H9 (cell line): ENCODE measurements around the gene CACNG6. TPM values are rescaled to one million over a fixed set of nuclear protein-coding genes. Genes with fewer than 3 reads are reported as not detected.

Experiments used
- DNase-seq: peaks from one replicate; pipeline ENCODE4 v3.0.0-alpha.2; 2017
- H2AFZ ChIP-seq: one replicate; pipeline ENCODE4 v1.6.1; 2013; ENCODE audit warnings: mild to moderate bottlenecking, low read length, control low read depth, moderate library complexity
- H2AK5ac ChIP-seq: 2 replicates; pipeline ENCODE4 v1.6.1; 2013; ENCODE audit warnings: low read length, control low read depth, mixed read lengths; ENCODE audit not compliant: insufficient read length
- H2BK120ac ChIP-seq: one replicate; pipeline ENCODE4 v1.6.1; 2013; ENCODE audit warnings: low read depth, mild to moderate bottlenecking, low read length, control low read depth, inconsistent platforms; ENCODE audit not compliant: poor library complexity, severe bottlenecking
- H2BK12ac ChIP-seq: 2 replicates; pipeline ENCODE4 v1.6.1; 2013; ENCODE audit warnings: low read length, control low read depth, mixed read lengths, low read depth; ENCODE audit not compliant: insufficient read length
- H2BK15ac ChIP-seq: 2 replicates; pipeline ENCODE4 v1.6.1; 2013; ENCODE audit warnings: low read depth, low read length, control low read depth
- H2BK20ac ChIP-seq: one replicate; pipeline ENCODE4 v1.6.1; 2013; ENCODE audit warnings: low read depth, mild to moderate bottlenecking, low read length, control low read depth, inconsistent platforms; ENCODE audit not compliant: poor library complexity, severe bottlenecking
- H2BK5ac ChIP-seq: 2 replicates; pipeline ENCODE4 v1.6.1; 2013; ENCODE audit warnings: low read length, control low read depth, mixed read lengths; ENCODE audit not compliant: insufficient read length
- H3K14ac ChIP-seq: 2 replicates; pipeline ENCODE4 v1.6.1; 2013; ENCODE audit warnings: low read length, control low read depth; ENCODE audit not compliant: insufficient read depth
- H3K18ac ChIP-seq: 2 replicates; pipeline ENCODE4 v1.6.1; 2013; ENCODE audit warnings: low read depth, mild to moderate bottlenecking, mixed read lengths, low read length, control low read depth; ENCODE audit not compliant: insufficient read length
- H3K23ac ChIP-seq: 2 replicates; pipeline ENCODE4 v1.6.1; 2013; ENCODE audit warnings: low read length, control low read depth, mixed read lengths, low read depth; ENCODE audit not compliant: insufficient read length
- H3K23me2 ChIP-seq: 2 replicates; pipeline ENCODE4 v1.6.1; 2013; ENCODE audit warnings: low read depth, mild to moderate bottlenecking, mixed read lengths, low read length, control low read depth; ENCODE audit not compliant: insufficient read length, poor library complexity, severe bottlenecking
- H3K27ac ChIP-seq: 2 replicates; pipeline ENCODE4 v1.5.1; 2013; ENCODE audit warnings: low read length, control low read depth, mixed read lengths, low read depth; ENCODE audit not compliant: insufficient read length
- H3K27me3 ChIP-seq: 2 replicates; pipeline ENCODE4 v1.6.1; 2013; ENCODE audit warnings: low read length, control low read depth, inconsistent platforms; ENCODE audit not compliant: insufficient read depth
- H3K4ac ChIP-seq: 2 replicates; pipeline ENCODE4 v1.6.1; 2013; ENCODE audit warnings: low read depth, mild to moderate bottlenecking, control low read depth, inconsistent platforms, low read length, moderate library complexity
- H3K4me1 ChIP-seq: 2 replicates; pipeline ENCODE4 v1.6.1; 2013; ENCODE audit warnings: low read length, control low read depth, inconsistent platforms; ENCODE audit not compliant: insufficient read depth
- H3K4me2 ChIP-seq: 2 replicates; pipeline ENCODE4 v1.6.1; 2013; ENCODE audit warnings: low read length, control low read depth, mixed read lengths; ENCODE audit not compliant: insufficient read length, insufficient read depth
- H3K56ac ChIP-seq: 2 replicates; pipeline ENCODE4 v1.6.1; 2013; ENCODE audit warnings: low read depth, mild to moderate bottlenecking, mixed read lengths, low read length, control low read depth; ENCODE audit not compliant: insufficient read length
- H3K79me1 ChIP-seq: 2 replicates; pipeline ENCODE4 v1.6.1; 2013; ENCODE audit warnings: low read depth, mild to moderate bottlenecking, moderate library complexity, low read length, control low read depth, inconsistent platforms; ENCODE audit not compliant: insufficient read depth, poor library complexity, severe bottlenecking
- H3K79me2 ChIP-seq: 2 replicates; pipeline ENCODE4 v1.6.1; 2013; ENCODE audit warnings: low read length, control low read depth, inconsistent platforms; ENCODE audit not compliant: insufficient read depth
- H3K9ac ChIP-seq: 2 replicates; pipeline ENCODE4 v1.6.1; 2013; ENCODE audit warnings: low read length, control low read depth, mixed read lengths; ENCODE audit not compliant: insufficient read length; ENCODE audit errors: extremely low read depth
- H3K9me3 ChIP-seq: one replicate; pipeline ENCODE4 v1.6.1; 2013; ENCODE audit warnings: low read depth, low read length, inconsistent platforms; ENCODE audit not compliant: control insufficient read depth
- H3T11ph ChIP-seq: one replicate; pipeline ENCODE4 v1.6.1; 2013; ENCODE audit warnings: mild to moderate bottlenecking, low read length, control low read depth, inconsistent platforms
- H4K20me1 ChIP-seq: one replicate; pipeline ENCODE4 v1.6.1; 2013; ENCODE audit not compliant: control insufficient read depth, insufficient read length, insufficient read depth
- H4K5ac ChIP-seq: 2 replicates; pipeline ENCODE4 v1.6.1; 2013; ENCODE audit warnings: low read depth, mild to moderate bottlenecking, mixed read lengths, low read length, control low read depth; ENCODE audit not compliant: insufficient read length
- H4K8ac ChIP-seq: replicated peaks from 2 replicates; pipeline ENCODE4 v1.6.1; 2013; ENCODE audit warnings: low read length, control low read depth, mixed read lengths, low read depth; ENCODE audit not compliant: insufficient read length
- H4K91ac ChIP-seq: 2 replicates; pipeline ENCODE4 v1.6.1; 2013; ENCODE audit warnings: low read depth, mild to moderate bottlenecking, moderate library complexity, mixed read lengths, low read length, control low read depth; ENCODE audit not compliant: insufficient read length
- H3K27ac Mint-ChIP-seq, 3 experiments: 2 replicates in 2 of 3; 3 replicates in 1 of 3; pipeline ENCODE4 v1.8.0; 2020 to 2021; ENCODE audit warnings: mixed read lengths in 3 of 3, mild to moderate bottlenecking in 1 of 3, moderate library complexity in 1 of 3
- H3K27me3 Mint-ChIP-seq: 2 replicates; pipeline ENCODE4 v1.8.0; 2021; ENCODE audit warnings: low read depth, mild to moderate bottlenecking, moderate library complexity, mixed read lengths
- H3K36me3 Mint-ChIP-seq, 3 experiments: 2 replicates in 2 of 3; 3 replicates in 1 of 3; pipeline ENCODE4 v1.8.0; 2020 to 2021; ENCODE audit warnings: low read depth in 3 of 3, mixed read lengths in 3 of 3; ENCODE audit not compliant: insufficient read depth in 1 of 3
- H3K4me1 Mint-ChIP-seq, 2 experiments: 2 replicates each; pipeline ENCODE4 v1.8.0; 2020; ENCODE audit warnings: mixed read lengths in 2 of 2
- H3K4me3 Mint-ChIP-seq, 2 experiments: 2 replicates in 1 of 2; 3 replicates in 1 of 2; pipeline ENCODE4 v1.8.0; 2020 to 2021; ENCODE audit warnings: mild to moderate bottlenecking in 2 of 2, mixed read lengths in 2 of 2, moderate library complexity in 1 of 2
- H3K9me3 Mint-ChIP-seq, 2 experiments: 2 replicates in 1 of 2; 3 replicates in 1 of 2; pipeline ENCODE4 v1.8.0; 2020; ENCODE audit warnings: mild to moderate bottlenecking in 2 of 2, mixed read lengths in 2 of 2, moderate library complexity in 1 of 2
- WGBS: extraction: QIAGEN DNeasy Blood & Tissue Kit; methylation state at CpG from one replicate; pipeline ENCODE4 v1.1.7; 2013; ENCODE audit warnings: missing lambda C conversion rate, low lambda C conversion rate, mixed read lengths; ENCODE audit not compliant: insufficient read length; ENCODE audit errors: extremely low coverage; 5-methylcytosine and 5-hydroxymethylcytosine counted together
- total RNA-seq: library from RNA; stranded (reverse); gene quantifications from 2 replicates; pipeline ENCODE4 v1.2.1, GENCODE V29; 2021
- TF ChIP-seq, protein P1 (sequence below): fragments of 200-600 bp; sonication (generic); conservative IDR thresholded peaks from 3 replicates; pipeline ENCODE4 v1.8.0; 2021; ENCODE audit warnings: antibody characterized with exemption, mild to moderate bottlenecking

Gene CACNG6
- total RNA-seq, 1 experiment from 2014 or later: 1.6 TPM

- H3K4me1 ChIP-seq: no peaks in the 10 kb centered on the region
- H3T11ph ChIP-seq: no peak overlapping the region
- no peak overlapping the region for H2BK12ac ChIP-seq
- no peak overlapping the region for H3K27ac ChIP-seq
- H2AFZ ChIP-seq: no peak overlapping the region
- H3K4ac ChIP-seq: no peak overlapping the region
- TF ChIP-seq, protein P1, sequence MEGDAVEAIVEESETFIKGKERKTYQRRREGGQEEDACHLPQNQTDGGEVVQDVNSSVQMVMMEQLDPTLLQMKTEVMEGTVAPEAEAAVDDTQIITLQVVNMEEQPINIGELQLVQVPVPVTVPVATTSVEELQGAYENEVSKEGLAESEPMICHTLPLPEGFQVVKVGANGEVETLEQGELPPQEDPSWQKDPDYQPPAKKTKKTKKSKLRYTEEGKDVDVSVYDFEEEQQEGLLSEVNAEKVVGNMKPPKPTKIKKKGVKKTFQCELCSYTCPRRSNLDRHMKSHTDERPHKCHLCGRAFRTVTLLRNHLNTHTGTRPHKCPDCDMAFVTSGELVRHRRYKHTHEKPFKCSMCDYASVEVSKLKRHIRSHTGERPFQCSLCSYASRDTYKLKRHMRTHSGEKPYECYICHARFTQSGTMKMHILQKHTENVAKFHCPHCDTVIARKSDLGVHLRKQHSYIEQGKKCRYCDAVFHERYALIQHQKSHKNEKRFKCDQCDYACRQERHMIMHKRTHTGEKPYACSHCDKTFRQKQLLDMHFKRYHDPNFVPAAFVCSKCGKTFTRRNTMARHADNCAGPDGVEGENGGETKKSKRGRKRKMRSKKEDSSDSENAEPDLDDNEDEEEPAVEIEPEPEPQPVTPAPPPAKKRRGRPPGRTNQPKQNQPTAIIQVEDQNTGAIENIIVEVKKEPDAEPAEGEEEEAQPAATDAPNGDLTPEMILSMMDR: no peak
- Mint-ChIP-seq H3K4me3 (no peak overlapping the region), H3K27me3 (peaks cover 18% of the 10 kb centered on the region), H3K27ac (no peak overlapping the region; a peak in 2 of 7 replicates), H3K36me3 (peaks cover 0 to 3% (median 2%) of the 10 kb centered on the region in 3 experiments; a peak in 1 of 7 replicates), H3K4me1 (peaks cover 11 to 12% of the 10 kb centered on the region in 2 experiments), H3K9me3 (peaks cover 4 to 13% of the 10 kb centered on the region in 2 experiments; a peak in 4 of 5 replicates)
- H3K79me2 ChIP-seq: no peaks in the 10 kb centered on the region
- no peak overlapping the region for H4K8ac ChIP-seq
- no peak overlapping the region for H2BK5ac ChIP-seq
- H2BK120ac ChIP-seq: no peak overlapping the region
- no peak overlapping the region for H3K56ac ChIP-seq
- H3K9ac ChIP-seq: no peak overlapping the region
- no peaks in the 10 kb centered on the region for H3K9me3 ChIP-seq
- H3K23ac ChIP-seq: no peak overlapping the region
- H4K5ac ChIP-seq: no peak overlapping the region
- no peaks in the 10 kb centered on the region for H3K79me1 ChIP-seq
- H3K18ac ChIP-seq: no peak overlapping the region
- H2BK15ac ChIP-seq: no peak overlapping the region
- H2AK5ac ChIP-seq: no peak overlapping the region
- no peak overlapping the region for H3K14ac ChIP-seq
- no CpG with 5 or more reads among the region's 8 CpGs for WGBS
- no peaks in the 10 kb centered on the region for H3K23me2 ChIP-seq
- no peak overlapping the region for H2BK20ac ChIP-seq
- DNase-seq: no peak
- no peaks in the 10 kb centered on the region for H4K20me1 ChIP-seq
- H3K27me3 ChIP-seq: no peaks in the 10 kb centered on the region
- no peak overlapping the region for H4K91ac ChIP-seq
- H3K4me2 ChIP-seq: no peak overlapping the region
These were observed 29.9 kb downstream of the CACNG6 start for GRCh38 chr19:54021363-54021762.
